IMR-90 (cell line): ENCODE measurements around the gene MTMR3. TPM values are rescaled to one million over a fixed set of nuclear protein-coding genes. Genes with fewer than 3 reads are reported as not detected.
A peak's percentile ranks its signal among the peaks of the same experiment; 100 is the strongest.

Source experiments
- ATAC-seq: fragments of 200-7000 bp; cut with Tn5 transposase; 2 replicates; pipeline ENCODE4 v1.9.1; 2020; ENCODE audit warnings: low read depth, mild to moderate bottlenecking, moderate library complexity
- BruUV-seq: library from RNA; stranded (reverse); fragments of 400-500 nt; replicated peaks from 2 replicates; lab custom pipeline; 2021; lab: Mats Ljungman, UMichigan
- CTCF ChIA-PET: fragments of 300-600 bp; formaldehyde crosslinking; extraction: SDS; loops from one replicate; lab custom pipeline; 2021; ENCODE audit warnings: antibody characterized with exemption; lab: Yijun Ruan, JAX
- POLR2A ChIA-PET: fragments of 300-600 bp; sonication (Branson Sonifier 250); formaldehyde crosslinking; loops from one replicate; lab custom pipeline; 2022; ENCODE audit warnings: antibody characterized with exemption; ENCODE audit not compliant: unreplicated experiment; lab: Charles Lee
- DNase-seq: peaks from one replicate; pipeline ENCODE4 v3.0.0; 2013
- H2AFZ ChIP-seq: replicated peaks from 2 replicates; pipeline ENCODE3; 2013; ENCODE audit warnings: low read length, mild to moderate bottlenecking; ENCODE audit not compliant: poor library complexity
- H2AK5ac ChIP-seq: 2 replicates; pipeline ENCODE4 v1.6.1; 2013; ENCODE audit warnings: low read depth, low read length, inconsistent platforms
- H2AK9ac ChIP-seq: replicated peaks from 2 replicates; pipeline ENCODE3; 2013; ENCODE audit warnings: mild to moderate bottlenecking, low read depth, low read length, moderate library complexity; ENCODE audit not compliant: poor library complexity
- H2BK120ac ChIP-seq: 2 replicates; pipeline ENCODE4 v1.6.1; 2013; ENCODE audit warnings: low read depth, low read length, inconsistent platforms
- H2BK15ac ChIP-seq: 3 replicates; pipeline ENCODE4 v1.6.1; 2013; ENCODE audit warnings: low read depth, low read length, inconsistent platforms
- H2BK20ac ChIP-seq: 2 replicates; pipeline ENCODE4 v1.6.1; 2013; ENCODE audit warnings: low read depth, mild to moderate bottlenecking, inconsistent platforms, low read length, moderate library complexity
- H2BK5ac ChIP-seq: 2 replicates; pipeline ENCODE4 v1.6.1; 2013; ENCODE audit warnings: mild to moderate bottlenecking, low read depth, low read length, inconsistent platforms; ENCODE audit not compliant: poor library complexity, severe bottlenecking
- H3K14ac ChIP-seq: replicated peaks from 2 replicates; pipeline ENCODE4 v1.6.1; 2013; ENCODE audit warnings: low read depth, low read length, inconsistent platforms
- H3K18ac ChIP-seq: 2 replicates; pipeline ENCODE4 v1.6.1; 2013; ENCODE audit warnings: low read depth, low read length, control low read depth
- H3K23ac ChIP-seq: 2 replicates; pipeline ENCODE4 v1.6.1; 2013; ENCODE audit warnings: low read depth, low read length, inconsistent platforms
- H3K27ac ChIP-seq: 2 replicates; pipeline ENCODE4 v1.5.1; 2013; ENCODE audit warnings: mild to moderate bottlenecking, control low read depth, low read length; ENCODE audit not compliant: insufficient read depth
- H3K27me3 ChIP-seq: 2 replicates; pipeline ENCODE4 v1.6.1; 2013; ENCODE audit warnings: low read length; ENCODE audit not compliant: control insufficient read depth, insufficient read depth
- H3K36me3 ChIP-seq: 2 replicates; pipeline ENCODE4 v1.6.1; 2013; ENCODE audit warnings: low read length, mixed read lengths; ENCODE audit not compliant: control insufficient read depth, insufficient read depth
- H3K4ac ChIP-seq: 2 replicates; pipeline ENCODE4 v1.6.1; 2013; ENCODE audit warnings: low read depth, low read length, inconsistent platforms
- H3K4me1 ChIP-seq: 2 replicates; pipeline ENCODE4 v1.6.1; 2013; ENCODE audit warnings: low read length, mixed read lengths; ENCODE audit not compliant: control insufficient read depth, insufficient read depth
- H3K4me2 ChIP-seq: 2 replicates; pipeline ENCODE4 v1.6.1; 2013; ENCODE audit warnings: low read depth, mild to moderate bottlenecking, control low read depth, low read length, moderate library complexity
- H3K4me3 ChIP-seq: 2 replicates; pipeline ENCODE4 v1.5.1; 2013; ENCODE audit warnings: low read depth, mild to moderate bottlenecking, control low read depth, low read length, moderate library complexity; ENCODE audit not compliant: insufficient read depth
- H3K56ac ChIP-seq: 2 replicates; pipeline ENCODE4 v1.6.1; 2013; ENCODE audit warnings: low read length, inconsistent platforms; ENCODE audit not compliant: insufficient read depth; ENCODE audit errors: extremely low read depth
- H3K79me1 ChIP-seq, 2 experiments: 2 replicates each; pipeline ENCODE4 v1.6.1; 2013; ENCODE audit warnings: low read length in 2 of 2, inconsistent platforms in 1 of 2, low read depth in 1 of 2
- H3K9ac ChIP-seq: 2 replicates; pipeline ENCODE4 v1.6.1; 2013; ENCODE audit warnings: low read depth, low read length, control low read depth
- H3K9me1 ChIP-seq: 2 replicates; pipeline ENCODE4 v1.6.1; 2013; ENCODE audit warnings: low read length, inconsistent platforms; ENCODE audit not compliant: insufficient read depth
- H3K9me3 ChIP-seq: 2 replicates; pipeline ENCODE4 v1.6.1; 2013; ENCODE audit warnings: low read length; ENCODE audit not compliant: control insufficient read depth, insufficient read depth
- H4K20me1 ChIP-seq: 2 replicates; pipeline ENCODE4 v1.6.1; 2013; ENCODE audit warnings: low read length, inconsistent platforms; ENCODE audit not compliant: insufficient read depth
- H4K5ac ChIP-seq: 2 replicates; pipeline ENCODE4 v1.6.1; 2013; ENCODE audit warnings: mild to moderate bottlenecking, low read depth, low read length, control low read depth
- H4K8ac ChIP-seq, 2 experiments: 2 replicates each; pipeline ENCODE4 v1.6.1; 2013; ENCODE audit warnings: low read depth in 2 of 2, low read length in 2 of 2, control low read depth in 1 of 2, inconsistent platforms in 1 of 2
- H4K91ac ChIP-seq: 2 replicates; pipeline ENCODE4 v1.6.1; 2013; ENCODE audit warnings: low read depth, low read length, inconsistent platforms; ENCODE audit not compliant: insufficient read depth
- CEBPB ChIP-seq: IDR thresholded peaks from 2 replicates; pipeline ENCODE4 v1.6.1; 2012; ENCODE audit warnings: low read depth, low read length, improper control_type of control experiment
- CHD1 ChIP-seq: IDR thresholded peaks from 2 replicates; pipeline ENCODE4 v1.6.1; 2012; ENCODE audit warnings: low read depth, low read length, improper control_type of control experiment
- WGBS, 2 experiments: methylation state at CpG; one replicate each; pipeline versions ENCODE4 v1.1.5 to v1.1.7; 2013; ENCODE audit warnings: missing lambda C conversion rate in 2 of 2; ENCODE audit not compliant: insufficient read length in 1 of 2; ENCODE audit errors: extremely low coverage in 2 of 2; 5-methylcytosine and 5-hydroxymethylcytosine counted together
- dilution Hi-C: fragments of 300-500 bp; cut with HindIII; formaldehyde crosslinking; loops from one replicate; pipeline ENCODE4 v1.14.3; 2018; ENCODE audit warnings: low sequenced_read_pairs; ENCODE audit not compliant: unreplicated experiment
- in situ Hi-C: fragments of 300-500 bp; cut with MboI; formaldehyde crosslinking; loops from 3 replicates; pipeline ENCODE4 v1.14.3; 2019; ENCODE audit warnings: low sequenced_read_pairs, inconsistent platforms, mixed read lengths
- intact Hi-C: fragments of 100-400 bp; cut with micrococcal nuclease; formaldehyde crosslinking; loops from 2 replicates; pipeline ENCODE4 v1.10.0; 2022
- polyA plus RNA-seq, 3 experiments: library from polyadenylated mRNA; depleted of rRNA; stranded (reverse); fragments of >200 nt; gene quantifications; 2 replicates each; pipeline ENCODE4 v1.2.3, GENCODE V29; 2012; ENCODE audit warnings: low replicate concordance in 1 of 3
- total RNA-seq: library from RNA; depleted of rRNA; stranded (reverse); fragments of >200 nt; gene quantifications from 2 replicates; pipeline ENCODE4 v1.2.3, GENCODE V29; 2012

Gene MTMR3
- total and polyA plus RNA-seq, 2 of the 4 experiments (the other 2 are of a cell fraction), result 21.3 to 29.4 TPM

DNA sequence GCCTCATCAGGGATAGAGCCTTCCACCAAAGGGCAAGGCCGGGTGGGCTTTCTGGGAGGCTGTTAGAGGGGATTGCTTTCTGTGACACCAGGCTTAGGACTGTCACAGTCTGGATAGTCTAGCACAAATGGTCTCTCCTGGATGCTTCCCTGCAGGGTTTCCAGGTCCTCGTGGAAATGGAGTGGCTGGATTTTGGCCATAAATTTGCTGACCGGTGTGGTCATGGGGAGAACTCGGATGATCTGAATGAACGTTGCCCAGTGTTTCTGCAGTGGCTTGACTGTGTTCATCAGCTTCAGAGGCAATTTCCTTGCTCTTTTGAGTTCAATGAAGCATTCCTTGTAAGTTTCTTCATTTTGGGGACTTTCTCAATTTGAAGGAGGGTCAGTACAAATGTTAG, 130.2 kb downstream of the MTMR3 start:
- no peak overlapping the region for H3K18ac ChIP-seq
- H3K56ac ChIP-seq, result no peak overlapping the region
- H3K9me3 ChIP-seq, result no peaks in the 10 kb centered on the region
- no peak overlapping the region for H2BK5ac ChIP-seq
- intact Hi-C loops, result no loop called here
- no peak overlapping the region for H3K4ac ChIP-seq
- no peaks in the 10 kb centered on the region for H3K27me3 ChIP-seq
- ChIA-PET CTCF (no interaction called here), POLR2A (no interaction called here)
- no peak overlapping the region for H3K4me3 ChIP-seq
- no peak overlapping the region for H2BK15ac ChIP-seq
- peaks cover 16% of the 10 kb centered on the region; the same call in 1 of the 2 replicates for H4K20me1 ChIP-seq
- H4K8ac ChIP-seq, result no peak overlapping the region
- H3K79me1 ChIP-seq, result peaks cover 0 to 38% of the 10 kb centered on the region in 2 experiments; a peak in 2 of 4 replicates
- no peak overlapping the region for H3K14ac ChIP-seq
- H3K4me1 ChIP-seq, result peaks cover 24% of the 10 kb centered on the region
- no peak overlapping the region for H4K5ac ChIP-seq
- H3K9me1 ChIP-seq, result peaks cover 39% of the 10 kb centered on the region
- WGBS, 2 experiments, result 90% methylated on average over 2 of the region's 5 CpGs; no CpG with 5 or more reads in 1 of the 2 experiments
- H3K36me3 ChIP-seq, result peaks cover 39% of the 10 kb centered on the region
- in situ Hi-C loops, result no loop called here
- H3K4me2 ChIP-seq, result no peak overlapping the region
- BruUV-seq, result no TSS peak
- DNase-seq (no peak), ATAC-seq (no peak)
- TF ChIP-seq CHD1, result no peak
- TF ChIP-seq CEBPB, result no peak
- no peak overlapping the region for H2AFZ ChIP-seq
- H4K91ac ChIP-seq, result no peak overlapping the region
- no peak overlapping the region for H3K23ac ChIP-seq
- dilution Hi-C loops, result no loop called here
- peak overlapping the region; percentile 26; the same call in 1 of the 2 replicates for H2AK5ac ChIP-seq
- H2BK20ac ChIP-seq, result 0 out of 2 replicates have a peak overlapping the region, but pooled peaks have one; percentile 15
- no peak overlapping the region for H3K27ac ChIP-seq
- no peak overlapping the region for H3K9ac ChIP-seq
- H2BK120ac ChIP-seq, result no peak overlapping the region
- no peak overlapping the region for H2AK9ac ChIP-seq
